Stimulated activated CD4-positive, alpha-beta T cell treated with anti-CD3 and anti-CD28 coated beads, Interleukin-15, amount 100 ng/mL, for 1 hour (primary cell): ENCODE measurements around the gene GPR39.

Experiments
- DNase-seq, 2 donors: peaks; one replicate each; pipeline ENCODE4 v3.0.0-alpha.2; 2020; ENCODE audit warnings: low read depth in 1 of 2, low spot score in 1 of 2

The GPR39 gene

DNA sequence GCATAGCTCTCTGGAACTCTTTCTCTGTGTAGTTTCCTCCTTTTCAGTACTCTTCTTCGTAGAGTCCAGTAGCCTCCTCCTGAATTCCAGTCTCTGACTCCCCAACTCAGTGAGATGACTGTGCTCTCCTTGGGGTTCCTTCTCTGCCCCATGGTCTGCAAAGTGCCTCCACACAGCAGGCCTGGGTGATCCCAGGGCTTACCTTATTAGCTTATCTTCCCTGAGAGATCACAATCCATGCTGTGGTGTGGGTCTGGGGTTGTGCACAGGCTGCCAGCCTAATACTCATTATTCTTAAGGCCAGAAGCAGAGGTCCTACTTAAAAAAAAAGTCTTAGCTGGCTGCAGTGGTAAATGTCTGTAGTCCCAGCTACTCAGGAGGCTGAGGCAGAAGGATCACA is 4.6 kb upstream of the GPR39 start:
- no peak for DNase-seq

DNA sequence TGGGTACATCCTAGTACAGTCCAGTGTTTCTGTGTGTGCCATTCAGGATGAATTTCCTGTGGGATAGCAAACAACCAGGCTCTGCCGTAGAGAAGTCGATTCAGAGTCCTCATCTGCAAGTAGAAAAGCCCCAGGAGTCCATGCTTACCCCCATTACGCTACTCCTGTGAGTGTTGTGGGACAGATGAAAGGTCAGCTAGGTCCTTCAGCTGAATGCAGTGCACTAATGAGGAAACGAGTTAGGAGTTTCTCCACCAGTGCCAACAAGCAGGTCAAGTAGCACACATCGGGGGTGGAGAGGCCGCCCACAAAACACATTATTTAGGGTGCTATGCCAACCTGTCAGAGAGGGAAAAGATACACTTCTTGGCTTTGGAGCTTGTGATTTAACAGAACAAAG is 2.5 kb upstream of the GPR39 start:
- DNase-seq: no peak

DNA sequence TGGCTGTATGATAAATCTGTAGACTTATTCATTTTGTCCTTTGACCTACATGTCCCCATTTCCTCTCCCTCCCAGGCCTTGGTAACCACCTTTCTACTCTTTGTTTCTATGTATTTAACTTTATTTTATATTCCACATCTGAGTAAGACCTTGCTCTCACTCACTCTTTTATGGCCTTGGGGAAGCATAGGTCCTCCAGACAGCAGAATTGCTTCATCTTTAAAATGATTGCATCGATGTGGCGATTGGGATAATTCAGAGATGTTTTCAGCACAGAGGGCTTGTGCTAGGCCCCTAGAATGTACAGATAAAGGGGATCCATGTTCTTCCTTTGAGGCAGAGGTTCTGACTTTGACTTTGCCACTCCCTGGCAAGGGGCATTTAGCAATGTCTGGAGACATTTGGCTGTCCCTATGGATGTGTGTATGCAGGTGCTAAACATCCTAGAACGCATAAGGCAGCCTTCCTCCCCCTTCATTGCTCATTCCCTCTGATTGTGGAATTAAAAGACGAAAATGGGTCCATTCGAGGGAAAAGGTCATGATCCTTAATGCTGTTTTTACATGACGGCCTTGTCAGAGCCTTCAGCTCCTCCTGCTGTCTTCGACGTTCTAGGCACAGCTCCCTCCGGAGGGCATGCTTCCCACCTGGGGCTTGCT is 1.2 kb upstream of the GPR39 start:
- no peak for DNase-seq

DNA sequence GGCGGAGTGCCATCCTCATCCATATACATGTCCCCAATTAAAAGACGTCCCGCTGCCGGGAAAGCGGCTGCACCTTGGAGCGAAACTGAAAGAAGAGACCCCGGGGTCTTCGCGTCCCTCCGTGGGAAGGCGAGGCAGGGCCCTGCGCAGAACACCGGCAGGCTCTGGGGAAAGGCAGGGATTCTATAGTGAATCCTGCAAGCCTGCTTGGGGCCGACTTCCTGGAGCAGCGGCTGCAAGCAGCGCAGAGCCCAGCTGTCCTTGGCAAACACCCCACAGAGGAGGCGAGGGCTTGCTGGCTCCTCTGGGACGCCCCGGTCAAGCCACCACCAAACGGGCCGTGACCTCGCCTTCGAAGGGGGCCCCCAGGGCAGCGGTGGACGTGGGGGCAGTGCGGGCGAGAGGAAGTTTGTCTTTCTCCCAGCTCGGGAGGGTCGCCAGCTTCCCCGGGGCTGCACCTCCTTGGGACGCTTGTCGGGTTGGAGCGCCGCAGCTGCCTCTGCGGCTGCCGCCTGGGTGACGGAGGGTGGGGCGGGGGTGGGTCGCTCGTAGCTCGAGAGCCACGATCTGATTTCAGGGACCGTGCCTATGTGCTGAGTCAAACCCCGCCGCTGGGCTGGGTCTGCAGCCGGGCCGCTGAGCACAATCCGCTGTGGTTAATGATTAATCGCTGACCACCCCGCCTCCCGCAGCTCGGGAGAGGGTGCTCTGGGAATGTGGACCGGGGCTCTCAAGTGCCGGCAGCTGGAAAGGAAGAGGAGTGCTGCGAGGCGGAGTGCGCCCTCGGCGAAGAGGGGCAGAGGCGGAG is 486 bp upstream of the GPR39 start:
- DNase-seq: no peak

DNA sequence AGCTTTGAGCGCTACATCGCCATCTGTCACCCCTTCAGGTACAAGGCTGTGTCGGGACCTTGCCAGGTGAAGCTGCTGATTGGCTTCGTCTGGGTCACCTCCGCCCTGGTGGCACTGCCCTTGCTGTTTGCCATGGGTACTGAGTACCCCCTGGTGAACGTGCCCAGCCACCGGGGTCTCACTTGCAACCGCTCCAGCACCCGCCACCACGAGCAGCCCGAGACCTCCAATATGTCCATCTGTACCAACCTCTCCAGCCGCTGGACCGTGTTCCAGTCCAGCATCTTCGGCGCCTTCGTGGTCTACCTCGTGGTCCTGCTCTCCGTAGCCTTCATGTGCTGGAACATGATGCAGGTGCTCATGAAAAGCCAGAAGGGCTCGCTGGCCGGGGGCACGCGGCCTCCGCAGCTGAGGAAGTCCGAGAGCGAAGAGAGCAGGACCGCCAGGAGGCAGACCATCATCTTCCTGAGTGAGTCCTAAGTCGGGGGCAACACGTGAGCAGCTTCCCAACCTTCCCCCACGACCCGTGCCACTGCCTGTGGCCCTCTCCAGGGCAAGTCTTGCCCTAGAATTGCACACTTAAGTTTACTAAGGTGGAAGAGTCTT is 928 bp downstream of the GPR39 start:
- no peak for DNase-seq

DNA sequence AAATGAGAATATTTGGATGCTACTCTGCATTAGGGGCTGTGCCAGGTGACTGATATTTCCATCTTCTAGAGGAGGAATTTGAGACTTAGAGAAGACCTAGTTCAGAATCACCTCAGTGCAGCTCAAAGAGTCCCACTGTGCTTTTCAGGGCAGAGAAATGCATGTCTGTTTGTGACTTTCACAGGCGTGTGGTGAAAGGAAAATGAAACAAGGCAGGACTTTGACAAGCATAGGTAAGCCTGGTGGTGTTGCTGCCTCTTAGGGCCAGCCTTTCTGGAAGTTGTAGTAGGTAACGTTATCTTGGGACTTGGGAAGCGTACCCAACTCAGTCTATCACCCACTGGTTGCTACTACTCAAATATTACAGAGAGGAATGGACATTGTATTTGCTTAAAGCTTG is 2.6 kb downstream of the GPR39 start:
- DNase-seq: no peak

DNA sequence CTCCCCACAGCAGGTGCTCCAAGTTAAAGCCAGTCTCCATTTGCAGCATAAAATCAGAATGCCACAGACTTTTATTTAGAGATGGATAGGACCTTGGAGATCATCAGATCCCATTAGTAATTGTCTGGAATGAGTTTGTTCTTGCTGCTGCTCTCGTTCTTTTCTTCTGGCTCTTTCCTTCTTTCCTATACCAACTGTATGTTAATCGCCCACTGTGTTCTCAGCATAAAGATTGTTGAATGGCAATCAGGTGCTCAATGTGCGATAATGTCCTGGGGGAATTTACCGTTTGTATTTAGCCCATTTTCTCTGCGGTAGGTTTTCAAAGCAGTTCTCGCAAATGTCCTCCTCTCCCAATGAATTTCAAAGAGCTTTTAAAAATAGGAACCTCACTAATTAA is 3.3 kb downstream of the GPR39 start:
- DNase-seq: no peak

DNA sequence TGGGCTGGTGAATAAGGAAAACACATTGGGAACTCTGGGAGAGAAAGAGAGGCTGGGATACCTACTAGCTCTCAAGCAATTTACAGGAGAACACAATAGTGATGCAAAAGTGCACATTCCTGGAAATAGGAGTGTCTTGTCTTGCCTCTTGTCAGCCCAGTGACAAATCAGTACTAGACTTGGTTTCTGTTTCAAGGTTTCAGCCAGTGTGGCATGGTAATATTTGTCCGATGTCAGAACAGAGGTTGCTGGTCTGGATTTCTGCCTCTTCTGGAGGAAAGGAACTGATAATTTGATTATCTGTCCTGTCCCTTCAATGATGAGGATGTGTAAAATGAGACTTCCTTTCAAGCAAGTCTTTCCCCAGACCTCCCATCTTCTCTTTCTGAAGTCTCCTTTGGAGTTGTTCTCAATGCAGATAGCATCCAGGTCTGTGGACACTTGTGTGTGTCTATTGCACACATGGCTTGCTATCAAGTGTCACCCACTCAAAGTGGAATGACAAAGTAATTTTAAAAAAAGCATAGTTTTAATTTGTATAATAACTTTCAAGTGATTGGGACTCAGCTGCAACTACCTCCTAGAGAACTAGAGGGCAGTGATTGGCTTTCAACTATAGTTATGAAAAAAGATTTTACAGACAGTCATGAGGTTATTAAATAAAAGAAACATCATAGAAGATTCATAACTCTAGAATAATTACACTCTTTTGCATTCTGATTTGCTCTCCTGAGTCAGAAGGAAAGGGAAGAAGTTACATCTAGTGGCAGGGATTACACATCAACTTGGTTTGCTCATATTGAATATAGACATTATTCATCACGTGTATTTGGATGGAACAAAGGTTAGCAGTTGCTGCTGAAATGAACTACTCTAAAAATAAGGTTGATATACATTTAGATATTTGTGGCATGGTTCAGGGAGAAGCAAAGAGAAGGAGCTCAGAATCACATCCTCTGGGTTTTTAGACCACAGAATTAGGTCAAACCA is 4.5 kb downstream of the GPR39 start:
- DNase-seq: no peak

DNA sequence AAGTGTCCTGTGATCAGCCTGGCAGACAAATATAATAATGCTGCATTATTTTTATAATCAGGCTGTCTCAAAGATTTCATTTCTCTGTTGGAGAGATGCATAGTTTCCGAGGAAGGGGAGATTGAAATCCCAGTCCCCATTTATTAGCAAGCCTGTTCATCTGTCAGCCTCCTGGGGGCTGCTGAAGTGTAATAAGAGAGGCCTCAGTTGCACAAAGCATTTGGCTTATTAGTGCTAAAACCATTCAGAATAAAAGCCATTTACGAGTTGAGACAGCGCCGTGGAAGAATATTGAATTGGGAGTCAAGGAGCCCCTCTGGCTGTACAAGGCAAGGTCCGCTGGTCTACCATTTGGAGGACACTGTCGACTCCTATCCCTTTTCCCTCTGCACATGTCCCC is 6.1 kb downstream of the GPR39 start:
- DNase-seq: no peak

DNA sequence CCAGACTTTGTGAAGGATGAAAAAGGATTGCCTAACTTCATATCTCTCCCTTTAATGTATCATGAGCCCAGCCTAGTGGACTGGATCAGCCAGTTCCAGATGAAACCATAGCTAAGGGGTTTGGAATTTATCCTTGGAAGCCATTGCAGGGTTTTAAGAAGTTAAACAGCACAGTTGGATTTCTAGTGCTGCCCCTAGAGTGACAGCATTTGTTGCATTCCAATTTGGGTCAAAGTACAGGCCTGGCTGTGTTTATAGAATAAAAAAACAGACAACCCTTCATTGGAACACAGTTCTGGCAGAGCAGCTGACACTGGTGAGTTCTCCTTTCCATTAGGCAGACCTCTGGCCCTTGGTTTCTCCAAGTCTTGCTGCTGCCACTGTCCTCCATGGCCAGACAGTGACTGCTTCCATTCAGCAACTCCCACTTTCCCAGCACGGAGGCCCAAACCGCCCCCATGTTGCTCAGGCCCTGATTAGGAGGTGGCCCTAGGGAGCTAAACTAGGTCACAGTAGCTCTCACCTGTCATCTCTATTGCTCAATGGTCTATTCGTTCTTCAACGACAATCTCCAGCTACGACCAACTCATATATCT is 8.0 kb downstream of the GPR39 start:
- no peak for DNase-seq

DNA sequence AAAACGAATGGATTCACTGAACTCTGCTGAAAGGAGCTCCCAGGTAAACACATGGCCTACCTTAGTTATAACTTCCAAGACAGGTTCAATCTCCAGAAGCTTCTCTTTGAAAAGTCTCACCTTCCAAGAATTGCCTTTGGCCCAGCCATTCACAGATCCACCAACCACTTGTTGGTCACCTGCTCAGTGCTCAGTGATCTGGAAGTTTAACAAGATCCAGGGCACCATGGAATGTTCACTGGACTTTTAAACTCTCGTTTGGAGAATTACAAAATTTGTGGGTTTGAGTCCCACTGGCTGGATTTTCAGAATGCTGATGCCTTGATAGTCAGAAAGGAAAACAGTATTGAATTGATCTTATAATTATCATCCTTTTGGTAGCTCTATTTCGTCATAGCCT is 9.4 kb downstream of the GPR39 start:
- no peak for DNase-seq

DNA sequence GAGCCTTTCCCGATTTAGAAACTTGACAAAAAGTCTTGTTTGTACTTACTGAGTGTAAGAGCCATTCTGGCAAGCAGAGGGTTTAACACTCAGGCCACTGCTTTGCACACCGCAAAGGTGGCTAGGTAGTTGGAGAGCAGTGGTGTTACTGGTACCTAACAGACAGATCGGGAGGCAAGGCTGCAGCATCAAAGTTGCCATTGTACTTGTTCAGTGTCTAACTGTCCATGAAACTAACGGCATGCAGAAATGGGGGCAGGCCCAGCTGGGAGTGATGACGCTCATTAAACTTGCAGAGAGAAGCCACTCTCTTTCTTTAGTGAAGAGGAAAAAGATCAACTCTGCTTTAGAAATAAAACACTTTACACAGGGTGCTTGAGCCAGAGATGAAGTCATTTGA is 10.1 kb downstream of the GPR39 start:
- no peak for DNase-seq

DNA sequence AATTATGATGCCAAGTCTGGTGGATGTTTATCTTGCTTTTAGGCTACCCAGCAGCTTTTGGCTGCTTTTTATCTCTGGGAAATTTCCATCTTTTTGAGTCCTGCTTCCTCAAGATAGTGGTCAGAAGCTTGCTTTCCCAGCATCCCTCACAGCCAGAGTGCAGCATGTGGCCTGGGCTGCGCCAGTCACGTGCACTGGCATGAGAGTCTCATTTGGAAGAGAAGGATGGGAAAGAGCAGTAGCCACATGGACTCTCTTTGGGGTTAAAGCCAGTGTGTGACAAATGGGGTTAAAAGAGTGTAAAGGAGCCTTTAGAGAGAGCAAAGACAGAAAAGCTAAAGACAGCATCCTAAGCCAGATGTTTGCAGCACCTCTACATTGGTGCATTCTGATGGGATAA is 12.7 kb downstream of the GPR39 start:
- DNase-seq: no peak

DNA sequence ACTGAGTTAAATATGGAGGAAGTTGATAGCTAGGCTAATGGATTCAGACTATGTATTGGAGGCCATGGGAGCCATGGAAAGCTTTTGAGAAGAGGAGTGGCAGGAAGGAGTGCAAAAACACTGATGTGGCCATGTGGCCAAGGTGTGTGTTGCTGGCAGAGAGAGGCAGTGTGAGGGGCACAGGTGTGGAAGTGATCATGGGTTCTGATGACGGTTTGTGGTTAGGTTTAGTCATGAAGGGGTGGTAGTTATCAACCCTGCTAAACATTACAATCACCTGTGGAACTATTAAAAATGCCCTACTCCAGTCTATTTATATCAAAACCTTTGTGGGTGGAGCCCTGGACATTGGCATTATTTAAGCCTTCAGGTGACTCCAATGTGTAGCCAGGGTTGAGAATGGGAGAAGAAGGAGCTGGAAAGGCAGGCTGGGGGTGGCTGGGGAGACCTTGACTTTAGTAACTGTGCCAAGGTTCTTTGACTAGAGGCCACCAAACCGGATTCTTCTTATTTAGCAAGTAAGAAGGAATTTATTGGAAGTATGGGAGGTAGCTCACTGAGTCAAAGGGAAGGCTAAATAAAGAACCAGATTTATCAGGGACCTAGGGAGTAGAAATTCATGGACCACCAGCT is 13.5 kb downstream of the GPR39 start:
- DNase-seq: no peak

DNA sequence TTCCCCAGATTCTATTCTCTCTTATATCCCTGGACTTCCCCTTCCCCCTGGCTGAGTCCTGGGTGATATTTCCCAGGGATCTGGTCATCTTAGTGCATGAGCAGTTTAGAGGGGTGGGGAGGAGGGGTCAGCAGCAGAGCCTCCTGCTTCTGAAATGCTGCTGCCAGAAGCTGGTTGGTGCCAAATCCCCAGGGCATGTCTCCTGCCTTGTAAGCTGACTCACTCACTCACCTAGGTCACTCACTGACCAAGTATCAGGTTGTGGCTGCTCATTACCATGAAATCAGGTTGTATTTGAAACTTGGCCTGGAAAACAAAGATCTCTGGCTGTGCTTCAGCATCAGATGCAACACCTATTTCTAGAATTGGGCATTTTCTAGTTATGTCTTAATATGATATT is 14.3 kb downstream of the GPR39 start:
- DNase-seq: no peak

DNA sequence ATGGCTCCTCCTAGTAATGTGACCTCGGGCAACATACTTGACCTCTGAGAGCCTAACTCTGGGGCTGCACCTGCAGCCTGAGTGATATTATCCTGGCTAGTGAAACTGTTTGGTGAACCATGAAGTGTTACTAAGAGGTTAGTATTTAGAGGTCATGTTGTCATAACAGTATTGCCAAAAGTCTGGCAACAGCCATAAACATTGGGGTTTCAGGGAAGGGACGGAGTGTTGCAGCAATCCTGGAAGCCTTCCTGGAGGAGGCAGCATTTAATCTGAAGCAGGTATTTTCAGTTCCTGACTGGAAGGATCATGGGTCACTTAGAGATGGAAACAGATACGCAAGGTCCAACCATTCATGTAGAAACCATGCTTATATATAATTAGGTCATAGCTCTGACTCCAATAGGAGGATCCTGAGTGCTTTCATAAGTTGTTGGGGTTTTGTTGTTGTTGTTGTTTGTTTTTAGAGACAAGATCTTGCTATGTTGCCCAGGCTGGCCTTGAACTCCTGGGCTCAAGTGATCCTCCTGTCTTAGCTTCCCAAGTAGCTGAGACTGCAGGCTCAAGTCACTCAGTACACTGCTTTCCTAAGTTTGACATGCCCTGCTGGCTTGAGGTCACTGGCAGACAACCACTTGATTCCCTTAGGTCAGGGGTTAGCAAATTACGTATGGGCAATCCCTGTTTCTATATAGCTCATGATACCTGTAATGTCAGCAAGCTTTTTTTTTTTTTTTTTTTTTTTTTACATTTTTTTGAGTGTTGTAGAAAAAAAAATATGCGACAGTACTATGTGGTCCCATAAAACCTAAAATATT is 21.5 kb downstream of the GPR39 start:
- DNase-seq: no peak

DNA sequence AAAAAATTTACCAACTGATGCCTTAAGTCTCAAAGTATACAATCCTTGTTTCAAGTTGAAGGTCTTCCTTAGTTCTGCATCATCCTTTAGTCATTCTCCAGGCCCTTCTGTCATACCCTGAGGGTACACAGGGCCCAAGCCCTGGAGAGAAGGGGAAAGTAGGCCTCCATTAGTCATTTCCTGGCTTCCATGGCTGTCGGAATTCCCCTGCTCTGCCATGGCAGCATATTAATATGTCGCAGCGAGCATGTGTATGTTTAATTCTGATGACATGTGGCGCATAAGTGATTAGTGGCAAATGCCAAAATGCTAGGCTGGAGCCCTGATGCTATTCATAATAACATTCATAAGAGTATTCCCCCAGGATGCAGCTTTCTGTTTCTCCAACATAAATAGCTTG is 22.1 kb downstream of the GPR39 start:
- no peak for DNase-seq

DNA sequence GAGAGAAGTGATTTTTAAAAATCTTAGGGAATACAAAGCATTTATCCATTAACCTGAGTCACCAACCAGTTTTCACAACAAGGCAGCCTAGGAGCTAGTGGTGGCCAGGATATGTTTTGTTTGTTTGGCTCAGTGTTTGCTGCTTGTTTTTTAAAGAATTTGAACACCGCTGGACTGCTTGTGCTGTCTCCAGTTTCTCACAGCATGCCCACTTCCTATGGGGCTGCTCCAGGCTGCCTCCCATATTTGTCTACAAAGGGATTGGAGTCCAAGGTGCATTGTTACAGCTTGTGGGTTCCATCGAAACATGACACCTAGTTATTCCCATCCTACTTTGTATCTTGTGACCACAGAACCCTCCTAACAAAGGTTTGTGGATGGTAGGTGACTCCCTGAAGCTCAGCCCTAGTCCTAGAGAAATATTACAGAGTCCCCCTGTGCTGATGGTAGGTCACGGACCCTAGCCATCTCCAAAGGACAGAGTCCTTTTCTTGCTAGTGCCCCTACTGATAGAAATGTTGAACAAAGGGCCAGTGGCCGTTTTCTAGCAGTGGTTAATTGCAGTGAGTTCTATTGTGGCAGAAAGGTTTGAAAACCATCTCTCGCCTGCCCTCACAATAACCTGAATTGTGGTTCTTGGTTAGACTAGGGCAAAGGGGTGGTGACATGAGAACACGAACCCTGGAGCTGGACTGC is 23.2 kb downstream of the GPR39 start:
- no peak for DNase-seq

DNA sequence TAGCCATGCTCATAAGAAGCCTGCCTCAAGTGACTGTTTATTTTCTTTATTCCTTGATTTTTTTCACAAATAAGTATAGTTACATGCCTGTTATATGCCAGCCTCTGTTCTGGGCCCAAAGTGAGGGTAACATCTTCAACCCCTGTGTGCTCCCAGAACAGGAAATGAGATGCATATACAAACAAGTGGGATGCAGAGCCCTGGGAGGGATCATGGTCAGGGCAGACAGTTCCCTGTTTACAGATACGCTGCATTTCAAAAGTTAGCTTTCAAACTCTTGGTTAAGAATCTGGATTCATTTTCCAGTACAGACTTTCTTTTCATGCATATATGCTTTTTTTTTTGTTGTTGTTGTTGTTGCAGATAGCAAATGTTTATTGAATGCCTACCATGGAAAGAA is 24.4 kb downstream of the GPR39 start:
- no peak for DNase-seq
